GM12865 (cell line): ENCODE results near the gene ACOT12.
"Not testable (repeated sequence)": the region's sequence is repeated elsewhere in the genome, so short reads cannot be mapped to it uniquely, and the experiment has no call there.

Experiments used
- DNase-seq: peaks from one replicate; pipeline ENCODE4 v3.0.0; 2010; ENCODE audit warnings: low read depth
- H3K4me3 ChIP-seq: 2 replicates; pipeline ENCODE4 v1.5.1; 2011; ENCODE audit warnings: mild to moderate bottlenecking, low read depth, low read length, control low read depth
- TF ChIP-seq, protein P1 (sequence below): IDR thresholded peaks from 2 replicates; pipeline ENCODE4 v1.5.1; 2011; ENCODE audit warnings: low read length, control low read depth, low read depth, inconsistent platforms; ENCODE audit not compliant: insufficient read depth; ENCODE audit errors: missing control alignments

Gene ACOT12

DNA sequence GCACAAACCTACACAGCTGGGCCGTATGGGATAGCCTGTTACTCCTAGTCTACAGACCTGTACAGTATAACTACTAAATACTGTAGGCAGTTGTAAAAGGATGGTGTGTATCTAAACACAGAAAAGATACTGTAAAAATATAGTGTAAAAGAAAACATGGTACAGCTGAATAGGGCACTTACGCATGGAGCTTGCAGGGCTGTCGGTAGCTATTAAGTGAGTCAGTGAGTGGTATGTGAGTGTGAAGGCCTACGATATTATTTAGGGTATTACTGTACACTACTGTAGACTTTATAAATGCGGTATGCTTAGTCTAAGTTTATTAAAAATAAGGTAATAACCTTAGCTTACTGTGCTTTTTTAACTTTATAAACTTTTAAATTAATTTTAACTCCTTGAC, 91.3 kb downstream of the ACOT12 start:
- no peak overlapping the region; the same call in 1 of the 2 replicates for H3K4me3 ChIP-seq
- TF ChIP-seq, protein P1, sequence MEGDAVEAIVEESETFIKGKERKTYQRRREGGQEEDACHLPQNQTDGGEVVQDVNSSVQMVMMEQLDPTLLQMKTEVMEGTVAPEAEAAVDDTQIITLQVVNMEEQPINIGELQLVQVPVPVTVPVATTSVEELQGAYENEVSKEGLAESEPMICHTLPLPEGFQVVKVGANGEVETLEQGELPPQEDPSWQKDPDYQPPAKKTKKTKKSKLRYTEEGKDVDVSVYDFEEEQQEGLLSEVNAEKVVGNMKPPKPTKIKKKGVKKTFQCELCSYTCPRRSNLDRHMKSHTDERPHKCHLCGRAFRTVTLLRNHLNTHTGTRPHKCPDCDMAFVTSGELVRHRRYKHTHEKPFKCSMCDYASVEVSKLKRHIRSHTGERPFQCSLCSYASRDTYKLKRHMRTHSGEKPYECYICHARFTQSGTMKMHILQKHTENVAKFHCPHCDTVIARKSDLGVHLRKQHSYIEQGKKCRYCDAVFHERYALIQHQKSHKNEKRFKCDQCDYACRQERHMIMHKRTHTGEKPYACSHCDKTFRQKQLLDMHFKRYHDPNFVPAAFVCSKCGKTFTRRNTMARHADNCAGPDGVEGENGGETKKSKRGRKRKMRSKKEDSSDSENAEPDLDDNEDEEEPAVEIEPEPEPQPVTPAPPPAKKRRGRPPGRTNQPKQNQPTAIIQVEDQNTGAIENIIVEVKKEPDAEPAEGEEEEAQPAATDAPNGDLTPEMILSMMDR, result no peak
- DNase-seq, result no peak

DNA sequence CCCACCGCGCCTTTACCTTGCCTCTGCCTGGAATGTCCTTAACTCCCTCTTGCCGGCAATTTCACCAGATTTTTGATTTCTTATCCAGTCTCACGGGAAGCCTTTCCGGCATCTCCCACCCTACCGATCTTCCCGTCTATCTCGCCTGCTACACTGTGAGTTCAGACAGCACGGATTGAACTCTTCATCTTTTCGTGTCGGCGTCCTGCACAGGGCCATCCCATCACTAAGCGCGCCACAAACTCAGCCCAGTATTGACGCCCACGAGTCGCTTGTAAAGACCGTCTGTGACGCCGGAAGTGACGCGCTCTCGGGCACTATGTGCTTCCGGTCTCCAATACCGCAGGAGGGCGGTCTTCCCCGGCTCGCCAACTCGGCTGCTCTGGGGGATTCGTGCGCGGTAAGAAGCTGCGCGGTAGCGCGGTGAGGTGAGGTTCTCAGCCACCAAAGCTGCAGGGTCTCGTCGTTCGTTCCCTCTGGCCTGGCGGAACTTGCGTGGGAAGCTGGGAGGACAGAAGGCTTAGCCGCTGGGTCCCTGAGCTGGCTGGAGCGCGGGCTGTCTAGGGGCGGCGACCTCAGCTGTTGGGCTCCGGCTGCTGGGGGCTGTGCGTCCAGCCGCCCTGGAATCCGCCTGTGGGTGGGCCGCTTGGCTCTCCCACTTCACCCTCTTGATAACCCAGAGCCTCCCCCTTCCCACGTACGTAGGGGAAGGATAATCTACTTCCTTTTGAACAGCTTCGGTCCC, 92.5 kb downstream of the ACOT12 start, which contains the start of gene ZCCHC9:
TSS of gene ZCCHC9 (plus strand) at position 317 of the 745 bp plus-strand sequence. CDS start 3,171 bp downstream, outside the sequence.
- peak; percentile 97 for DNase-seq
- TF ChIP-seq, protein P1, result peak; percentile 11
- peak within 1 kb of the TSS; percentile 97 for H3K4me3 ChIP-seq

DNA sequence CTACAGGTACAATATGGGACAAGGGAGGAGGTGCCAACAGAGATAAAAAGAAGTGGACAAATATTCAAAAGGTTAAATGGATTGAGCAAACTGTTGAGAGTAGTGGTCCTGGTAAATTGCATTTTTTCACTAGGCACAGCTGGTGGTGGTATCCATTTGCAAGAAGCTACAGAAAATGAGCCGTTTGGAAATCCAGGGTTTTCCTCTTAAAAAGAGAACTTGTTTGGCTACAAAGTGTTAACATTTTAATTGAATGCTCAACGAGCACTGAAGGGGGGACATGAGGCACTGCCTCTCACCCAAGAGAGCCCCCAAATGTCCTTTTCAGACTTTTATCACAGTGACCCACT, 93.0 kb downstream of the ACOT12 start:
- peak overlapping the region; percentile 97 for H3K4me3 ChIP-seq
- no peak for DNase-seq
- TF ChIP-seq, protein P1, result no peak

DNA sequence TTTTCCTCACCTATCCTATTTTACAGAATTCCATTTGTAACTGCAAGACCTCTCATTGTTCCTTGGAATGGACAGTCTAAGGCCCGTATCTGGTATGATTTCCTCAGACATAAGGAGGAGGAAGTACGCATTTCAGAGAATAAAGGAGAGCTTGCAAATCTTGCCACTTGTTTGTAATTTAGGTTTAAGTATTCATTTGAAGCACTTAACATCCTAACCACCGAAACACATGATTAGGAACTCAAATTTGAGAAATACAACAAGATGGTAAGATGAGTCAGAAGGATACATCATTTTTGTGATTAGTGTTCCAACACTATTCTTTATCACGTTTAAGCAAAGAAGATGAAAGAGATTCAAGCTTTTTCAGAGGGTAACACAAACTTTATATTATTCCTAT, 96.4 kb downstream of the ACOT12 start:
- no peak for DNase-seq
- TF ChIP-seq, protein P1, result no peak
- no peak overlapping the region for H3K4me3 ChIP-seq

DNA sequence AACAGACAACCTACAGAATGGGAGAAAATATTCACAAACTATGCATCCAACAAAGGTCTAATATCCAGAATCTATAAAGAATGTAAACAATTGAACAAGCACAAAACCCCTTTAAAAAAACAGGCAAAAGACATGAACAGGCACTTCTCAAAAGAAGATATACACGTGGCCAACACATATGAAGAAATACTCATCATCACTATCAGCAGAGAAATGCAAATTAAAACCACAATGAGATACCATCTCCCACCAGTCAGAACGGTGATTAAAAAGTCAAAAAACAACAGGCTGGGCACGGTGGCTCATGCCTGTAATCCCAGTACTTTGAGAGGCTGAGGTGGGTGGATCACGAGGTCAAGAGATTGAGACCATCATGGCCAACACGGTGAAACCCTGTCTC, 99.9 kb downstream of the ACOT12 start:
- H3K4me3 ChIP-seq, DNase-seq: not testable (repeated sequence)

DNA sequence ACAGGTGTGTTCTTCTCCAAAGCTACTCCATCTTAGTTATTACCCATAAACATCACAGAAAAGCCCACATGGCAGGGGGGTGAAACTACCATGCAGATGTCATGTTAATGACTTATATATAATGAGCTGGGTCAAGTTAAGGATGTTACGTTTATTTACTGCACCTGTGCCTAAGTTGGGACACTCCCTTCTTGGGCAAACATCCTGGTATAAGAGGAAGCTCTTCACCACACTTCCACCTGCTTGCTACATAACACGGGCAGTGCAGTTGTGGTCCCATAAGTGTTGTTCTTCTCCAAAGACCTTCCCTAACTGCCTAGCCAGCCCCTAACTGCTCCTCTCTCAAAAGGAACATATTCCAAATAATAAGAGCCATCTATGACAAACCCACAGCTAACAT, 101.8 kb downstream of the ACOT12 start:
- TF ChIP-seq, protein P1, result no peak
- DNase-seq, result no peak
- no peak overlapping the region for H3K4me3 ChIP-seq

DNA sequence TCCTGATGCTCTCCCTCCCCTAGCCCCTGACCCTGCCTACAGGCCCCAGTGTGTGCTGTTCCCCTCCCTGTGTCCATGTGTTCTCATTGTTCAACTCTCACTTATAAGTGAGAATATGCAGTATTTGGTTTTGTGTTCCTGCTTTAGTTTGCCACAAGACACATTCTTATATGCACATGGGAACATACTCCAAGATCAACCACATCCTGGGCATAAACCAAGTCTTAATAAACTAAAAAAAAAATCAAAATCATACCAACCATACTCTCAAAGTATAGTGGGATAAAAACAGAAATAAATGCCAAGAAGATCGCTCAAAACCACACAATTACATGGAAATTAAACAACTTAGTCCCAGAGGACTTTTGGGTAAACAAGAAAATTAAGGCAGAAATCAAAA, 103.8 kb downstream of the ACOT12 start:
- H3K4me3 ChIP-seq, result no peak overlapping the region
- DNase-seq, result no peak
- TF ChIP-seq, protein P1, result no peak
